ENCODE results near the gene PDLIM3. TPM values are rescaled to one million over a fixed set of nuclear protein-coding genes. Genes with fewer than 3 reads are reported as not detected.
A peak's percentile ranks its signal among the peaks of the same experiment; 100 is the strongest.

The PDLIM3 gene
- total RNA-seq, 1 experiment from 2014 or later = 4.8 TPM

DNA sequence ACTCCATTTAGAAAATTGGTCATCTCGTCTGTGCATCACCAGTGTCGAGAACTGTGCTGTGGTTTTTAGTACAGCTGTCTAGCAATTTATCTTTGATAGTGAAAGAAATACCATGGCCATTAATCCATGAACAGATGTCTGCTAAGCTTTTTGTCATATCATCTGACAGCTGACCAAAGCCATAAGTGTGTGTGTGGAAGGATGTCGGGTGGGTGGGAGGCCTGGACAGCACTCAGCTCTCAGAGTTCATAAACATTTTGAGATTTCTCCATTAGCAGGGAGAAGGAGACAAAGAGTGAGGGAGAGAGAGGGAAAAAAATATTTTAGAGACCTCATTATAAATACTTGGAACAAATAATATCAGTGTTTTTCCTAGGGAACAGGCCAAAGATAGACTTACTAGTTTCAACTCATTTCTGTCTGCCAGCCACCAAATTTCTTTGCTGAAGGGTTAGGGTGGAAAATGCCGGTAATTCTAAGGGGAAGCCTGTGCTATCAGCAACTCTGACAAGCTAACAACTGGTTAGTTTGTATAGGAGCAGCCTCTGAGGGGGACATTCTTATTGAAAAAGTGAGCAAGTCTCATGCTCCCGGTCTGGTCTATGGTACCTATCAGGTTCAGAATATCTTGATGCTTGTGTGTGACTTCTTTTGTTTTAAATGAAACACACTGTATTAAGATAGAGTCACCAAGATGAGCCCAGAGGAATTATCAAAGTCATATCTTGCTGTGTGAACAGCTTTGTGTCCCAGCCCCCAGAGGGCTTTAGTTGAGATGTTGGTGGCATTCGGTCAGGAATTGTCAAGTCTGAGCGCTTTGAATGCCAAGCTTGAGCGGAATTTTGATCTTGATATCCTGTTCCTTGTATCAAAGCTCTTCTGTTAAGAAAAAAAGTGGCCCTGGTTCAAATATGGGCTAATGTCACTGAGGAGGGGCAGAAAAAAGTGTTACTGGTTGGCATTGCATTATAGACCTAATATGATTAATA, 41.9 kb upstream of the PDLIM3 start:
- Histone ChIP-seq H3K4me3 (ENCODE audit: low read depth, low read length) (no peak overlapping the region), H3K4me1 (no peaks in the 10 kb centered on the region), H3K27me3 (replicated peaks; ENCODE audit: control insufficient read depth, insufficient read depth, low read length) (no peaks in the 10 kb centered on the region), H3K9me3 (no peaks in the 10 kb centered on the region), H3K36me3 (ENCODE audit: control insufficient read depth, insufficient read depth, low read length) (no peaks in the 10 kb centered on the region)
- H3K9me3 Mint-ChIP-seq (ENCODE audit: unreplicated experiment) = no peaks in the 10 kb centered on the region
- no peak for TF ChIP-seq CTCF (IDR thresholded peaks at IDR 0.05; ENCODE audit: insufficient read depth in 1 of 2, low read depth in 1 of 2, low read length in 1 of 2, severe bottlenecking in 1 of 2, unreplicated experiment in 1 of 2)
- no peaks in the 10 kb centered on the region for H3K4me1 Mint-ChIP-seq (ENCODE audit: low read depth, unreplicated experiment)
- ChIA-PET CTCF (no interaction called here), POLR2A (no interaction called here)
- no peaks in the 10 kb centered on the region for H3K36me3 Mint-ChIP-seq (ENCODE audit: insufficient read depth, unreplicated experiment)
- H3K27me3 Mint-ChIP-seq (ENCODE audit: insufficient read depth, unreplicated experiment) = no peaks in the 10 kb centered on the region
- no peak overlapping the region for H3K27ac Mint-ChIP-seq (ENCODE audit: unreplicated experiment)
- no peak for DNase-seq
- BruUV-seq (replicated peaks) = no TSS peak
- no peak overlapping the region for H3K4me3 Mint-ChIP-seq (ENCODE audit: unreplicated experiment)
- intact Hi-C loops (cut with micrococcal nuclease; ENCODE audit: unreplicated experiment) = no loop called here

DNA sequence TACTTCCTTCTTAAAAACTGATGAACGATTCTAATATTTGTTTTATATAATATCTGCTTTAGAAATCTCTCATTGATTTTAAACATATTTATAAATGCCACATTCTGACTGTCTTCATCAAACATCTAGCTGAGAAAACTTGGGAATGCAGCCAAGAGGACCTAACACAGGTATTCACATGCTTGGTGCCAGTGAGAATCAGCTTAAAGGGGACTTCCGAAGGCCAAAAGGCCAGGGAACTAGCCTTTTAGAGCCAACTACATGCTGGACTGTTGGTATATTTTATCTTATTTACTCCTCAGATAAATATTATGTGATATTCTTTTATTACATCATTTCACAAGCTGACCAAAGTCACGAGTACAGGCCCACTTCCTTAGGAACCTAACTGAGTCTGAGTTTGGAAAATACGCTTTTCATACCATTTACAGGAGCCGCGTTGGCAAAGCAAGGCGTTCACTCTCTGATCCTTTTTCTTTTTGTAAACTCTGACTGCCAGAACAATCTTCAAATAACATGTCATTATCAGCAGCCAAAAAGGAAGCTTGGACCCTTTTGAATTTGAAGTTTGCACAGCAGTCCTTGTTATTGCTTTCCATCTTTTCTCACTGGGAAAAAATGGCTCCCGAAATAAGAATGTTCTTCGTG, 41.1 kb upstream of the PDLIM3 start:
- H3K9me3 ChIP-seq = no peaks in the 10 kb centered on the region
- no peaks in the 10 kb centered on the region for H3K36me3 ChIP-seq (ENCODE audit: control insufficient read depth, insufficient read depth, low read length)
- Mint-ChIP-seq H3K27ac (ENCODE audit: unreplicated experiment) (no peak overlapping the region), H3K36me3 (ENCODE audit: insufficient read depth, unreplicated experiment) (no peaks in the 10 kb centered on the region), H3K27me3 (ENCODE audit: insufficient read depth, unreplicated experiment) (no peaks in the 10 kb centered on the region), H3K4me3 (ENCODE audit: unreplicated experiment) (no peak overlapping the region), H3K4me1 (ENCODE audit: low read depth, unreplicated experiment) (no peaks in the 10 kb centered on the region), H3K9me3 (ENCODE audit: unreplicated experiment) (no peaks in the 10 kb centered on the region)
- CTCF ChIA-PET = interaction anchor here (0.5 kb wide), 1 partner anchor 440 kb away, joined by 4 read pairs; no protein-coding TSS in a partner anchor
- POLR2A ChIA-PET = no interaction called here
- no peak for DNase-seq
- intact Hi-C loops (cut with micrococcal nuclease; ENCODE audit: unreplicated experiment) = no loop called here
- TF ChIP-seq CTCF (IDR thresholded peaks at IDR 0.05; ENCODE audit: insufficient read depth in 1 of 2, low read depth in 1 of 2, low read length in 1 of 2, severe bottlenecking in 1 of 2, unreplicated experiment in 1 of 2) = no peak
- no peaks in the 10 kb centered on the region for H3K27me3 ChIP-seq (replicated peaks; ENCODE audit: control insufficient read depth, insufficient read depth, low read length)
- H3K4me3 ChIP-seq (ENCODE audit: low read depth, low read length) = no peak overlapping the region
- no peaks in the 10 kb centered on the region for H3K4me1 ChIP-seq
- BruUV-seq (replicated peaks) = no TSS peak

DNA sequence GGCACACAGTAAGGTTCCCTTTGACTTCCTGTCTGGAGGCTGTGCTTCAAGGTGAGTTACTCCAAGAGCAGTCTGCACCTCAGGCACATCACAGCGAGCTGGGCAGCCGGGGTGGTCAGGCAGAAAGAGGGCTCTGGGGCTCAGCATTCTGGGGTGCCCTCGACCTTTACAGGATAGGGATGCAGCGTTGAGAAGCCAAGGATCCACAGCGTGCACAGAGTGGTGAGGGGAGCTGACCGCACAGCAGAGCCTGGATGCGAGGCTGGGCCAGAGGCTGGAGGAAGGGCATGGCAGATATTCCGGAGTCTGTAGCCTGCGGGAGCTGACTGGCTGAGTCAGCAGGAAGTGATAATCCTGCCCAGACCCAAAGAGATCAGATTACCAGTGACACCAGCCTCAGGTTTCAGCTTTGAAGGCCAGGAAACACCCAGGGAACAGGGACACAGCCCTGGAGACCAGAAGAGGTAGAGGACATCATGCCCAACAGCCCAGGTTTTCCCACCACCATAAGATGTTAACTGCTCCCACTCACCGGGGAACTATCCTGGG, 38.4 kb upstream of the PDLIM3 start:
- H3K9me3 Mint-ChIP-seq (ENCODE audit: unreplicated experiment) = no peaks in the 10 kb centered on the region
- Histone ChIP-seq H3K4me3 (ENCODE audit: low read depth, low read length) (no peak overlapping the region), H3K9me3 (no peaks in the 10 kb centered on the region), H3K27me3 (replicated peaks; ENCODE audit: control insufficient read depth, insufficient read depth, low read length) (no peaks in the 10 kb centered on the region), H3K36me3 (ENCODE audit: control insufficient read depth, insufficient read depth, low read length) (no peaks in the 10 kb centered on the region), H3K4me1 (no peaks in the 10 kb centered on the region)
- CTCF ChIA-PET = no interaction called here
- no peak overlapping the region for H3K27ac Mint-ChIP-seq (ENCODE audit: unreplicated experiment)
- no TSS peak for BruUV-seq (replicated peaks)
- POLR2A ChIA-PET = no interaction called here
- intact Hi-C loops (cut with micrococcal nuclease; ENCODE audit: unreplicated experiment) = no loop called here
- no peak for TF ChIP-seq CTCF (IDR thresholded peaks at IDR 0.05; ENCODE audit: insufficient read depth in 1 of 2, low read depth in 1 of 2, low read length in 1 of 2, severe bottlenecking in 1 of 2, unreplicated experiment in 1 of 2)
- H3K27me3 Mint-ChIP-seq (ENCODE audit: insufficient read depth, unreplicated experiment) = no peaks in the 10 kb centered on the region
- H3K36me3 Mint-ChIP-seq (ENCODE audit: insufficient read depth, unreplicated experiment) = no peaks in the 10 kb centered on the region
- no peak overlapping the region for H3K4me3 Mint-ChIP-seq (ENCODE audit: unreplicated experiment)
- no peaks in the 10 kb centered on the region for H3K4me1 Mint-ChIP-seq (ENCODE audit: low read depth, unreplicated experiment)
- DNase-seq = peak in 1 of 2 experiments; percentile 50
